Keratinocyte (primary cell): ENCODE data around the gene MS4A18.

Source experiments
- EZH2 ChIP-seq: IDR thresholded peaks from one replicate; pipeline ENCODE4 v1.6.1; 2012; ENCODE audit warnings: inconsistent platforms, mild to moderate bottlenecking, low read length, moderate library complexity
- TF ChIP-seq, protein P1 (sequence below), 3 experiments: IDR thresholded peaks in 1 of 3; conservative IDR thresholded peaks in 1 of 3; optimal IDR thresholded peaks in 1 of 3; 2 replicates in 2 of 3; 3 replicates in 1 of 3; pipeline versions ENCODE3 to v1.5.1; 2011; ENCODE audit warnings: low read length in 3 of 3, mild to moderate bottlenecking in 3 of 3, moderate library complexity in 2 of 3, control low read depth in 1 of 3, inconsistent platforms in 1 of 3; ENCODE audit not compliant: insufficient read depth in 2 of 3; ENCODE audit errors: extremely low read depth in 1 of 3

DNA sequence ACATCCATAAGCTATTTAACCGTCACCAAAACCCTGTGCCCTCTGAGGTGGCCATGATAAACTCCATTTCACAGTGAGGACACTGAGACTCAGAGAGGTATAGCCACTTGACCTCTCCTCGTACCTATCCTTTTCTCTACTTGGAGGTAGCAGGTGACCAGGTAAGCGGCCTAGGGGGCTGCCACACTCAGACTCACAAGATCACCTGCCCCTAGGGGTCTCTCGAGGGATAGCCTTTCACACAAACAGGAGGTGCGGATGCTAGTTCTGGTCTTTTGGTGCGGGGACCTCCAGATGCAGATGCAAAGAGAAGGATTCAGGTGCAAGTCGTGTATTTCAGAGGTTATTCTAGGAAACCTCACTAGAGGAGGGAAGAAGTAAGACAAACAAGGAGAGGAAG, 14.6 kb downstream of the MS4A18 start:
- TF ChIP-seq, protein P1, sequence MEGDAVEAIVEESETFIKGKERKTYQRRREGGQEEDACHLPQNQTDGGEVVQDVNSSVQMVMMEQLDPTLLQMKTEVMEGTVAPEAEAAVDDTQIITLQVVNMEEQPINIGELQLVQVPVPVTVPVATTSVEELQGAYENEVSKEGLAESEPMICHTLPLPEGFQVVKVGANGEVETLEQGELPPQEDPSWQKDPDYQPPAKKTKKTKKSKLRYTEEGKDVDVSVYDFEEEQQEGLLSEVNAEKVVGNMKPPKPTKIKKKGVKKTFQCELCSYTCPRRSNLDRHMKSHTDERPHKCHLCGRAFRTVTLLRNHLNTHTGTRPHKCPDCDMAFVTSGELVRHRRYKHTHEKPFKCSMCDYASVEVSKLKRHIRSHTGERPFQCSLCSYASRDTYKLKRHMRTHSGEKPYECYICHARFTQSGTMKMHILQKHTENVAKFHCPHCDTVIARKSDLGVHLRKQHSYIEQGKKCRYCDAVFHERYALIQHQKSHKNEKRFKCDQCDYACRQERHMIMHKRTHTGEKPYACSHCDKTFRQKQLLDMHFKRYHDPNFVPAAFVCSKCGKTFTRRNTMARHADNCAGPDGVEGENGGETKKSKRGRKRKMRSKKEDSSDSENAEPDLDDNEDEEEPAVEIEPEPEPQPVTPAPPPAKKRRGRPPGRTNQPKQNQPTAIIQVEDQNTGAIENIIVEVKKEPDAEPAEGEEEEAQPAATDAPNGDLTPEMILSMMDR (optimal IDR thresholded peaks at IDR 0.05 in 1 of 3, IDR thresholded peaks at IDR 0.05 in 1 of 3, conservative IDR thresholded peaks at IDR 0.05 in 1 of 3; ENCODE audit: extremely low read depth in 1 of 3, insufficient read depth in 2 of 3, low read length in 3 of 3): no peak
- TF ChIP-seq EZH2: no peak
